Body of pancreas (tissue), 4 donors: ENCODE measurements around the gene SMCO2. TPM values are rescaled to one million over a fixed set of nuclear protein-coding genes. Genes with fewer than 3 reads are reported as not detected.

Experiments used
- ATAC-seq: fragments of 150-250 bp; one replicate; pipeline ENCODE4 v1.9.1; 2016
- DNase-seq, 4 donors: peaks; one replicate each; pipeline ENCODE4 v3.0.0-alpha.2; 2019
- H3K27ac ChIP-seq, 4 donors: fragments of 200-600 bp; sonication (generic); 1 replicate in 3 of 4; 2 replicates in 1 of 4; pipeline versions ENCODE4 v1.5.1 to v1.6.1; 2016 to 2019; ENCODE audit warnings: mild to moderate bottlenecking in 1 of 4, mixed read lengths in 1 of 4, moderate library complexity in 1 of 4
- H3K27me3 ChIP-seq, 2 donors: fragments of 200-600 bp; sonication (generic); one replicate each; pipeline ENCODE4 v1.6.0; 2016; ENCODE audit warnings: mild to moderate bottlenecking in 1 of 2
- H3K36me3 ChIP-seq, 2 donors: fragments of 200-600 bp; sonication (generic); replicated peaks in 1 of 2; 2 replicates each; pipeline ENCODE4 v1.5.1; 2016; ENCODE audit warnings: low read depth in 2 of 2; ENCODE audit not compliant: insufficient read depth in 1 of 2
- H3K4me1 ChIP-seq: fragments of 200-600 bp; sonication (generic); one replicate; pipeline ENCODE4 v1.6.0; 2016
- H3K4me3 ChIP-seq, 2 donors: fragments of 200-600 bp; sonication (generic); 1 replicate in 1 of 2; 2 replicates in 1 of 2; pipeline ENCODE4 v1.5.1; 2016 to 2019
- H3K9me3 ChIP-seq, 3 donors: fragments of 200-600 bp; sonication (generic); 1 replicate in 2 of 3; 2 replicates in 1 of 3; pipeline ENCODE4 v1.5.1; 2016
- CTCF ChIP-seq, 7 experiments: fragments of 450-650 bp in 4 of 7; fragments of 200-600 bp in 3 of 7; sonication (generic) in 3 of 7; IDR thresholded peaks; one replicate each; pipeline ENCODE4 v1.5.1; 2016 to 2019; ENCODE audit warnings: antibody characterized with exemption in 7 of 7
- POLR2A ChIP-seq, 3 donors: fragments of 450-650 bp; IDR thresholded peaks; one replicate each; pipeline ENCODE4 v1.6.1; 2016; ENCODE audit warnings: antibody characterized with exemption in 3 of 3, mild to moderate bottlenecking in 2 of 3
- WGBS, 2 donors: methylation state at CpG; one replicate each; pipeline ENCODE4 v1.1.5; 2017; 5-methylcytosine and 5-hydroxymethylcytosine counted together
- intact Hi-C: fragments of 100-400 bp; cut with DNase I; formaldehyde crosslinking; loops from one replicate; pipeline ENCODE4 v1.15.1; 2023
- total RNA-seq, 2 donors: library from RNA; depleted of rRNA; stranded (reverse); fragments of >200 nt; gene quantifications; one replicate each; pipeline ENCODE4 v1.1.0, GENCODE V29; 2016

The SMCO2 gene
- total RNA-seq, 2 donors from 2014 or later: not detected

GRCh38 chr12:27449893-27450534 lies 3.5 kb downstream of the SMCO2 start:
- no peak for ATAC-seq
- H3K27me3 ChIP-seq: no peaks in the 10 kb centered on the region
- no peaks in the 10 kb centered on the region for H3K4me1 ChIP-seq
- intact Hi-C loops: no loop called here
- no peak overlapping the region for H3K27ac ChIP-seq
- no peak for DNase-seq
- no peak for TF ChIP-seq POLR2A (IDR thresholded peaks at IDR 0.05)
- no peak for TF ChIP-seq CTCF (IDR thresholded peaks at IDR 0.05)
- WGBS, 2 donors: 84 to 91% methylated on average over 5 of the region's 5 CpGs
- no peaks in the 10 kb centered on the region for H3K36me3 ChIP-seq
- peaks cover 0 to 3% (median 0%) of the 10 kb centered on the region in 3 donors for H3K9me3 ChIP-seq
- H3K4me3 ChIP-seq: no peak overlapping the region

- TF ChIP-seq CTCF (IDR thresholded peaks at IDR 0.05) (no peak), POLR2A (IDR thresholded peaks at IDR 0.05) (no peak)
- intact Hi-C loops: no loop called here
- WGBS, 2 donors: 42 to 44% methylated on average over 6 of the region's 6 CpGs
- no peak overlapping the region for H3K4me3 ChIP-seq
- H3K36me3 ChIP-seq: no peaks in the 10 kb centered on the region
- H3K27ac ChIP-seq: no peak overlapping the region
- no peak for DNase-seq
- no peak for ATAC-seq
- H3K27me3 ChIP-seq: no peaks in the 10 kb centered on the region
- H3K9me3 ChIP-seq: no peaks in the 10 kb centered on the region
- H3K4me1 ChIP-seq: no peaks in the 10 kb centered on the region
These were observed 4.7 kb downstream of the SMCO2 start for GRCh38 chr12:27451036-27451825.

GRCh38 chr12:27453421-27453820 lies 6.9 kb downstream of the SMCO2 start:
- TF ChIP-seq CTCF (IDR thresholded peaks at IDR 0.05) (no peak), POLR2A (IDR thresholded peaks at IDR 0.05) (no peak)

GRCh38 chr12:27455589-27455988 lies 9.1 kb downstream of the SMCO2 start:
- TF ChIP-seq POLR2A (IDR thresholded peaks at IDR 0.05): no peak
- no peak for TF ChIP-seq CTCF (IDR thresholded peaks at IDR 0.05)
- Histone ChIP-seq H3K27me3 (no peaks in the 10 kb centered on the region), H3K4me3 (no peak overlapping the region), H3K4me1 (peaks cover 9% of the 10 kb centered on the region), H3K27ac (no peak overlapping the region), H3K9me3 (no peaks in the 10 kb centered on the region), H3K36me3 (no peaks in the 10 kb centered on the region)
- ATAC-seq: no peak
- no peak for DNase-seq
- intact Hi-C loops: no loop called here
- 94 to 96% methylated on average over 3 of the region's 3 CpGs for WGBS, 2 donors

More at GRCh38 chr12:27453421-27453820, 6.9 kb downstream of the SMCO2 start:
- Histone ChIP-seq H3K9me3 (no peaks in the 10 kb centered on the region), H3K4me1 (peaks cover 9% of the 10 kb centered on the region), H3K27ac (no peak overlapping the region), H3K4me3 (no peak overlapping the region), H3K27me3 (no peaks in the 10 kb centered on the region), H3K36me3 (no peaks in the 10 kb centered on the region)
- 75 to 78% methylated on average over 2 of the region's 2 CpGs for WGBS, 2 donors
- intact Hi-C loops: no loop called here
- ATAC-seq: no peak
- DNase-seq: no peak
